Transverse colon (tissue), 4 donors: ENCODE results near the gene USP48. TPM values are rescaled to one million over a fixed set of nuclear protein-coding genes. Genes with fewer than 3 reads are reported as not detected.

Experiments used
- DNase-seq: peaks from one replicate; pipeline ENCODE4 v3.0.0-alpha.2; 2019
- H3K27ac ChIP-seq, 4 donors: fragments of 200-600 bp; sonication (generic); 2 replicates each; pipeline ENCODE4 v1.5.1; 2016 to 2018; ENCODE audit warnings: inconsistent platforms in 4 of 4
- H3K27me3 ChIP-seq: fragments of 200-600 bp; sonication (generic); 2 replicates; pipeline ENCODE4 v1.5.1; 2017; ENCODE audit warnings: inconsistent platforms
- H3K36me3 ChIP-seq, 4 donors: fragments of 200-600 bp; sonication (generic); 2 replicates each; pipeline ENCODE4 v1.5.1; 2017 to 2019; ENCODE audit warnings: inconsistent platforms in 4 of 4
- H3K4me1 ChIP-seq, 4 donors: fragments of 200-600 bp; sonication (generic); 2 replicates each; pipeline ENCODE4 v1.5.1; 2017 to 2020; ENCODE audit warnings: inconsistent platforms in 4 of 4
- H3K4me3 ChIP-seq, 4 donors: fragments of 200-600 bp; sonication (generic); 1 replicate in 1 of 4; 2 replicates in 3 of 4; pipeline versions ENCODE4 v1.5.1 to v1.6.1; 2017 to 2019; ENCODE audit warnings: inconsistent platforms in 4 of 4
- H3K9me3 ChIP-seq, 2 donors: fragments of 200-600 bp; sonication (generic); 2 replicates each; pipeline ENCODE4 v1.5.1; 2017 to 2019; ENCODE audit warnings: inconsistent platforms in 2 of 2
- EP300 ChIP-seq: sonication (generic); formaldehyde crosslinking; IDR thresholded peaks from one replicate; pipeline ENCODE4 v1.6.1; 2017; ENCODE audit warnings: antibody characterized with exemption, low read depth
- POLR2A ChIP-seq: fragments of 450-650 bp; IDR thresholded peaks from one replicate; pipeline ENCODE4 v1.6.1; 2016; ENCODE audit warnings: antibody characterized with exemption, mild to moderate bottlenecking, moderate library complexity
- POLR2AphosphoS5 ChIP-seq, 3 donors: sonication (generic); formaldehyde crosslinking; IDR thresholded peaks; one replicate each; pipeline ENCODE4 v1.6.1; 2016; ENCODE audit warnings: antibody characterized with exemption in 3 of 3
- WGBS, 2 donors: methylation state at CpG; one replicate each; pipeline ENCODE4 v1.1.5; 2018; ENCODE audit warnings: low coverage in 1 of 2; 5-methylcytosine and 5-hydroxymethylcytosine counted together
- in situ Hi-C, 4 donors: fragments of 200-750 bp; cut with MboI; loops; one replicate each; pipeline versions ENCODE4 v1.15.0 to v1.15.1; 2017; ENCODE audit warnings: low sequenced_read_pairs in 3 of 4, low pct_ligation_motif_present in 1 of 4, low pct_unique_long_range_greater_than_20kb in 1 of 4
- intact Hi-C: fragments of 100-400 bp; cut with DNase I; formaldehyde crosslinking; loops from one replicate; pipeline ENCODE4 v1.15.1; 2023; ENCODE audit warnings: low total_unique reads
- total RNA-seq, 4 donors: library from RNA; depleted of rRNA; stranded (reverse); fragments of >200 nt; gene quantifications; one replicate each; pipeline ENCODE4 v1.1.0, GENCODE V29; 2016
- TF ChIP-seq, protein P1 (sequence below), 5 experiments: fragments of 200-600 bp in 3 of 5; fragments of 450-650 bp in 2 of 5; sonication (generic) in 3 of 5; IDR thresholded peaks; 1 replicate in 2 of 5; 2 replicates in 3 of 5; pipeline ENCODE4 v1.5.1; 2016 to 2017; ENCODE audit warnings: antibody characterized with exemption in 5 of 5, inconsistent platforms in 3 of 5, mild to moderate bottlenecking in 2 of 5, moderate library complexity in 1 of 5

USP48 gene, protein sequence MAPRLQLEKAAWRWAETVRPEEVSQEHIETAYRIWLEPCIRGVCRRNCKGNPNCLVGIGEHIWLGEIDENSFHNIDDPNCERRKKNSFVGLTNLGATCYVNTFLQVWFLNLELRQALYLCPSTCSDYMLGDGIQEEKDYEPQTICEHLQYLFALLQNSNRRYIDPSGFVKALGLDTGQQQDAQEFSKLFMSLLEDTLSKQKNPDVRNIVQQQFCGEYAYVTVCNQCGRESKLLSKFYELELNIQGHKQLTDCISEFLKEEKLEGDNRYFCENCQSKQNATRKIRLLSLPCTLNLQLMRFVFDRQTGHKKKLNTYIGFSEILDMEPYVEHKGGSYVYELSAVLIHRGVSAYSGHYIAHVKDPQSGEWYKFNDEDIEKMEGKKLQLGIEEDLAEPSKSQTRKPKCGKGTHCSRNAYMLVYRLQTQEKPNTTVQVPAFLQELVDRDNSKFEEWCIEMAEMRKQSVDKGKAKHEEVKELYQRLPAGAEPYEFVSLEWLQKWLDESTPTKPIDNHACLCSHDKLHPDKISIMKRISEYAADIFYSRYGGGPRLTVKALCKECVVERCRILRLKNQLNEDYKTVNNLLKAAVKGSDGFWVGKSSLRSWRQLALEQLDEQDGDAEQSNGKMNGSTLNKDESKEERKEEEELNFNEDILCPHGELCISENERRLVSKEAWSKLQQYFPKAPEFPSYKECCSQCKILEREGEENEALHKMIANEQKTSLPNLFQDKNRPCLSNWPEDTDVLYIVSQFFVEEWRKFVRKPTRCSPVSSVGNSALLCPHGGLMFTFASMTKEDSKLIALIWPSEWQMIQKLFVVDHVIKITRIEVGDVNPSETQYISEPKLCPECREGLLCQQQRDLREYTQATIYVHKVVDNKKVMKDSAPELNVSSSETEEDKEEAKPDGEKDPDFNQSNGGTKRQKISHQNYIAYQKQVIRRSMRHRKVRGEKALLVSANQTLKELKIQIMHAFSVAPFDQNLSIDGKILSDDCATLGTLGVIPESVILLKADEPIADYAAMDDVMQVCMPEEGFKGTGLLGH
- 10 to 100 TPM; 48.4 to 87.3 (median 51.4) TPM for total RNA-seq

DNA sequence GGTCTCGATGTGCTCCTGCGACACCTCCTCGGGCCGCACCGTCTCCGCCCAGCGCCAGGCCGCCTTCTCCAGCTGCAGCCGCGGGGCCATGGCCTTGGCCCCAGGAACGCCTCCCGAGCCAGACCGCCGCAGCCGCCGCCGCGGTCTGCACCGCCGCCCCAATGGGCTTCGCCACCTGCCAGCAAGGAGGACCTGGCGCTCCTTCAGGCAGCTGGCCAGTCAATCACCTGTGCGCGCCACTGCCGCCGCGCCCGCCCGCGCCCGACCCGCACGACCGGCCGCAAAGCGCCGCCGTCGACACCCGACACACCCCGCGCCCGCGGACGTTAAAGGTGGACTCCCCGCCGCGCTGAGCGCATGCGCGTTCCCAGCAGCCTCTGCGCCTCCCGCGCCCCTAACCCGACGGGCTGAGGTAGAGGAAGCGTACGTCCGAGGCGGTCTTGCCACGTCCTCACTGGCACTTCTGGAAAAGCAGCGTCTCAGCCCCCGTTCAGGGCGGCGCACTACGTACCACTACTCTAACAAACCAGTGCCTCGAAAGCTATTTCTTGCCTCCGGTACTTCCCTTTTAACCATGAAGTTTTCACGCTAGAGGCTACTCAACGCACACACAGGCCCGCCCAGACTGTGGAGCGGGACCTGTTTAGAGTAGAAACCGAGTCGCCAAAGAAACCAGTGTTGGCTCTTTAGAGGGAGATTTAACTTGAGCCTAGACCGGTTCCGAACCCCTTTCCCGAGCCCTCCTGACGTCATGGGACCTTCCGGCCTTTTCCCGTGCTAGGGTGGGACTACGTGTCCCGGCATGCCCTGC lies at the start of gene USP48:
TSS of gene USP48 (minus strand) at position 282 of the 811 bp plus-strand sequence. CDS start at position 90, 192 bp downstream.
- DNase-seq = peak; percentile 98

GRCh38 chr1:21831454-21831970 lies 48.6 kb upstream of the USP48 start:
- DNase-seq = no peak
- TF ChIP-seq EP300 = no peak
- TF ChIP-seq, protein P1, sequence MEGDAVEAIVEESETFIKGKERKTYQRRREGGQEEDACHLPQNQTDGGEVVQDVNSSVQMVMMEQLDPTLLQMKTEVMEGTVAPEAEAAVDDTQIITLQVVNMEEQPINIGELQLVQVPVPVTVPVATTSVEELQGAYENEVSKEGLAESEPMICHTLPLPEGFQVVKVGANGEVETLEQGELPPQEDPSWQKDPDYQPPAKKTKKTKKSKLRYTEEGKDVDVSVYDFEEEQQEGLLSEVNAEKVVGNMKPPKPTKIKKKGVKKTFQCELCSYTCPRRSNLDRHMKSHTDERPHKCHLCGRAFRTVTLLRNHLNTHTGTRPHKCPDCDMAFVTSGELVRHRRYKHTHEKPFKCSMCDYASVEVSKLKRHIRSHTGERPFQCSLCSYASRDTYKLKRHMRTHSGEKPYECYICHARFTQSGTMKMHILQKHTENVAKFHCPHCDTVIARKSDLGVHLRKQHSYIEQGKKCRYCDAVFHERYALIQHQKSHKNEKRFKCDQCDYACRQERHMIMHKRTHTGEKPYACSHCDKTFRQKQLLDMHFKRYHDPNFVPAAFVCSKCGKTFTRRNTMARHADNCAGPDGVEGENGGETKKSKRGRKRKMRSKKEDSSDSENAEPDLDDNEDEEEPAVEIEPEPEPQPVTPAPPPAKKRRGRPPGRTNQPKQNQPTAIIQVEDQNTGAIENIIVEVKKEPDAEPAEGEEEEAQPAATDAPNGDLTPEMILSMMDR (IDR thresholded peaks at IDR 0.05) = no peak
- no peak for TF ChIP-seq POLR2AphosphoS5 (IDR thresholded peaks at IDR 0.05)
- no peak for TF ChIP-seq POLR2A
- 83 to 89% methylated on average over 2 to 14 of the region's 14 CpGs for WGBS, 2 donors
- Histone ChIP-seq H3K27ac (no peak overlapping the region), H3K4me1 (no peaks in the 10 kb centered on the region), H3K4me3 (no peak overlapping the region), H3K27me3 (no peaks in the 10 kb centered on the region), H3K9me3 (no peaks in the 10 kb centered on the region), H3K36me3 (peaks cover 0 to 78% (median 28%) of the 10 kb centered on the region in 4 donors)
- in situ Hi-C loops (no loop called here), intact Hi-C loops (no loop called here)

More for the DNA sequence above, at the start of gene USP48:
- Histone ChIP-seq H3K9me3 (no peaks in the 10 kb centered on the region), H3K36me3 (no peaks in the 10 kb centered on the region), H3K27me3 (no peaks in the 10 kb centered on the region), H3K4me3 (peak within 1 kb of the TSS; percentile 51 to 99 (median 90)), H3K4me1 (peaks cover 7 to 39% (median 18%) of the 10 kb centered on the region in 4 donors), H3K27ac (peak within 1 kb of the TSS; percentile 96 to 100 (median 98))
- intact Hi-C loops = no loop called here
- WGBS, 2 donors = 0% methylated on average over 82 of the region's 82 CpGs; no CpG with 5 or more reads in 1 of the 2 donors
- in situ Hi-C loops = no loop called here
- TF ChIP-seq POLR2A (peak; percentile 98), EP300 (no peak), POLR2AphosphoS5 (IDR thresholded peaks at IDR 0.05) (peak; percentile 89 to 99 (median 98))
- TF ChIP-seq, protein P1 (IDR thresholded peaks at IDR 0.05) = no peak

DNA sequence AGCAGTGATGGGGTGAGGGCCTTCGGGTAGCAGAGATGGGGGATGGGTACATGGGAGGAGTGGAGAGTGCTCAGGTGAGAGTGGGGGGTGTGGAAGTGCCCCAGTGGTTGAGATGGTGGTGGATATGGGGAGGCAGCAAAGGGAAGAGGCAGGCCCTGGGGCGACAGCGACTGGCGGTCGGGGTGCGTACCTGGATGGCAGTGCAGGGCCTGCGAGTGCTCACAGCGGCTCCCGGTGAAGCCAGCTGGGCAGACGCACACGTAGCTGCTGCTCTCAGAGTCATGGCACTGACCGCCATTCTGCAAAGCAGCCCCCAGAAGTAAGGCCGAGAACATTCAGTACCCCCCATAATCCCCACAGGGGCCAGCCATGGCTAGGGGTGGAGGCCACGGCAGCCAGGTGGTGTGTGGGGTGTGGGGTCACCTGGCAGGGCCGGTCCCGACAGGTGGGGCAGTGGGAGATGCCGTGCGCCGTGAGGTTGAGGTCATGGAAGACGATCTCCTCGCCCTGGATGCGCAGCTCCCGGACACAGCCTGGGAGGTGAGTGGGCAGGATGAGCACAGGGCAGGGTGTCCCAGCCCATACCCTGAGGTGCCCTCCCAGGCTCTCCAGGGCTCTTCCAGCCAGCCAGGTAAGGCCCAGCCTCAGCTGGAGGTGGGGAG lies 48.0 kb upstream of the USP48 start:
- intact Hi-C loops (no loop called here), in situ Hi-C loops (no loop called here)
- H3K4me3 ChIP-seq = no peak overlapping the region
- TF ChIP-seq, protein P1 (IDR thresholded peaks at IDR 0.05) = no peak
- TF ChIP-seq POLR2AphosphoS5 (IDR thresholded peaks at IDR 0.05) = no peak
- no peak for TF ChIP-seq POLR2A
- no peak for TF ChIP-seq EP300
- H3K36me3 ChIP-seq = peaks cover 0 to 74% (median 27%) of the 10 kb centered on the region in 4 donors
- 94 to 95% methylated on average over 12 to 22 of the region's 23 CpGs for WGBS, 2 donors
- DNase-seq = no peak
- H3K27me3 ChIP-seq = no peaks in the 10 kb centered on the region
- no peaks in the 10 kb centered on the region for H3K9me3 ChIP-seq
- no peaks in the 10 kb centered on the region for H3K4me1 ChIP-seq
- no peak overlapping the region for H3K27ac ChIP-seq
